Natural killer cell (primary cell): ENCODE data around the gene GALNT16. TPM values are rescaled to one million over a fixed set of nuclear protein-coding genes. Genes with fewer than 3 reads are reported as not detected.

ENCODE experiments used
- ATAC-seq, 3 donors: fragments of 150-1000 bp in 2 of 3; fragments of 200-7000 bp in 1 of 3; cut with Tn5 transposase; 1 replicate in 1 of 3; 2 replicates in 2 of 3; pipeline ENCODE4 v1.10.0; 2021; ENCODE audit warnings: mild to moderate bottlenecking in 2 of 3, moderate library complexity in 2 of 3
- DNase-seq, 2 donors: peaks; one replicate each; pipeline versions ENCODE4 v3.0.0 to v3.0.0-alpha.2; 2013 to 2021; ENCODE audit warnings: mixed read lengths in 1 of 2
- H3K27ac ChIP-seq: one replicate; pipeline ENCODE4 v1.5.1; 2013; ENCODE audit warnings: mild to moderate bottlenecking, low read length
- H3K27me3 ChIP-seq: one replicate; pipeline ENCODE4 v1.6.1; 2013; ENCODE audit warnings: low read length; ENCODE audit not compliant: control insufficient read depth, insufficient read depth
- H3K36me3 ChIP-seq: one replicate; pipeline ENCODE4 v1.6.1; 2013; ENCODE audit warnings: low read length; ENCODE audit not compliant: control insufficient read depth, insufficient read depth
- H3K4me1 ChIP-seq: one replicate; pipeline ENCODE4 v1.6.1; 2013; ENCODE audit warnings: low read length; ENCODE audit not compliant: control insufficient read depth, insufficient read depth
- H3K4me3 ChIP-seq: one replicate; pipeline ENCODE4 v1.5.1; 2013; ENCODE audit warnings: low read length
- H3K9me3 ChIP-seq: one replicate; pipeline ENCODE4 v1.6.1; 2013; ENCODE audit warnings: low read length; ENCODE audit not compliant: control insufficient read depth, insufficient read depth
- H3K27ac Mint-ChIP-seq, 2 donors: one replicate each; pipeline ENCODE4 v1.8.0; 2022; ENCODE audit warnings: mild to moderate bottlenecking in 2 of 2, mixed read lengths in 2 of 2, moderate library complexity in 1 of 2
- H3K27me3 Mint-ChIP-seq, 2 donors: one replicate each; pipeline ENCODE4 v1.8.0; 2022; ENCODE audit warnings: low read depth in 2 of 2, mixed read lengths in 2 of 2
- H3K36me3 Mint-ChIP-seq: one replicate; pipeline ENCODE4 v1.8.0; 2022; ENCODE audit warnings: mixed read lengths
- H3K4me1 Mint-ChIP-seq, 2 donors: one replicate each; pipeline ENCODE4 v1.8.0; 2022; ENCODE audit warnings: mixed read lengths in 2 of 2
- H3K4me3 Mint-ChIP-seq: one replicate; pipeline ENCODE4 v1.8.0; 2022; ENCODE audit warnings: mild to moderate bottlenecking, moderate library complexity, mixed read lengths
- H3K9me3 Mint-ChIP-seq, 2 donors: one replicate each; pipeline ENCODE4 v1.8.0; 2022; ENCODE audit warnings: mixed read lengths in 2 of 2
- WGBS: methylation state at CpG from one replicate; pipeline ENCODE4 v1.1.7; 2013; ENCODE audit warnings: missing lambda C conversion rate; ENCODE audit not compliant: insufficient coverage; 5-methylcytosine and 5-hydroxymethylcytosine counted together
- intact Hi-C: fragments of 100-400 bp; cut with micrococcal nuclease; formaldehyde crosslinking; loops from one replicate; pipeline ENCODE4 v1.14.2; 2022
- total RNA-seq, 4 donors: library from RNA; stranded (reverse); fragments of 120-200 nt in 1 of 4; gene quantifications; one replicate each; pipeline versions ENCODE4 v1.2.3 to v1.2.4, GENCODE V29; 2013 to 2022
- TF ChIP-seq, protein P1 (sequence below): fragments of 200-600 bp; IDR thresholded peaks from one replicate; pipeline ENCODE4 v1.8.0; 2022; ENCODE audit warnings: antibody characterized with exemption

The GALNT16 gene
- total RNA-seq, 3 donors from 2014 or later (not counting 1 experiment from before 2014, with no cell fraction given), result not detected

DNA sequence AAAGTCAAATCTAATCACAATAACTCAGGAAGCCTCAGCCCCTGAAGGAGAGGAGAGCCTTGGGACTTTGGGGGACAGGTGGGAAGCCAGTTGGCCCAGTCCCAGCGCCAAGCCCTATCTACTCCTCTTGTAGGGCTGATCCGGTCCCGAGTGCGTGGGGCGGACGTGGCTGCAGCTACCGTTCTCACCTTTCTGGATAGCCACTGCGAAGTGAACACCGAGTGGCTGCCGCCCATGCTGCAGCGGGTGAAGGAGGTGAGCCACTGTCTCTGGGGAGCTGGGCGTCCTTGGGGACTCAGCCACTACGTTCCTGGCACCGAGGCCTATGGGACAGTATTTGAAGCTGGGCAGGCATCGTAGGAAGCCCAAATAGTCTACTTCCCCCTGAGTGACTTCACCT, 68.4 kb downstream of the GALNT16 start:
- no peak for DNase-seq
- H3K4me1 ChIP-seq, result no peaks in the 10 kb centered on the region
- H3K4me3 Mint-ChIP-seq, result no peak overlapping the region
- no peak for ATAC-seq
- no peaks in the 10 kb centered on the region for H3K36me3 ChIP-seq
- no peaks in the 10 kb centered on the region for H3K9me3 ChIP-seq
- TF ChIP-seq, protein P1, sequence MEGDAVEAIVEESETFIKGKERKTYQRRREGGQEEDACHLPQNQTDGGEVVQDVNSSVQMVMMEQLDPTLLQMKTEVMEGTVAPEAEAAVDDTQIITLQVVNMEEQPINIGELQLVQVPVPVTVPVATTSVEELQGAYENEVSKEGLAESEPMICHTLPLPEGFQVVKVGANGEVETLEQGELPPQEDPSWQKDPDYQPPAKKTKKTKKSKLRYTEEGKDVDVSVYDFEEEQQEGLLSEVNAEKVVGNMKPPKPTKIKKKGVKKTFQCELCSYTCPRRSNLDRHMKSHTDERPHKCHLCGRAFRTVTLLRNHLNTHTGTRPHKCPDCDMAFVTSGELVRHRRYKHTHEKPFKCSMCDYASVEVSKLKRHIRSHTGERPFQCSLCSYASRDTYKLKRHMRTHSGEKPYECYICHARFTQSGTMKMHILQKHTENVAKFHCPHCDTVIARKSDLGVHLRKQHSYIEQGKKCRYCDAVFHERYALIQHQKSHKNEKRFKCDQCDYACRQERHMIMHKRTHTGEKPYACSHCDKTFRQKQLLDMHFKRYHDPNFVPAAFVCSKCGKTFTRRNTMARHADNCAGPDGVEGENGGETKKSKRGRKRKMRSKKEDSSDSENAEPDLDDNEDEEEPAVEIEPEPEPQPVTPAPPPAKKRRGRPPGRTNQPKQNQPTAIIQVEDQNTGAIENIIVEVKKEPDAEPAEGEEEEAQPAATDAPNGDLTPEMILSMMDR, result no peak
- no peak overlapping the region for H3K27ac ChIP-seq
- no peaks in the 10 kb centered on the region for H3K9me3 Mint-ChIP-seq
- intact Hi-C loops, result no loop called here
- no peaks in the 10 kb centered on the region for H3K36me3 Mint-ChIP-seq
- no peaks in the 10 kb centered on the region for H3K4me1 Mint-ChIP-seq
- H3K27ac Mint-ChIP-seq, result no peak overlapping the region
- H3K27me3 Mint-ChIP-seq, result peaks cover 0 to 5% of the 10 kb centered on the region in 2 donors
- 88% methylated on average over 15 of the region's 15 CpGs for WGBS
- no peak overlapping the region for H3K4me3 ChIP-seq
- H3K27me3 ChIP-seq, result no peaks in the 10 kb centered on the region

DNA sequence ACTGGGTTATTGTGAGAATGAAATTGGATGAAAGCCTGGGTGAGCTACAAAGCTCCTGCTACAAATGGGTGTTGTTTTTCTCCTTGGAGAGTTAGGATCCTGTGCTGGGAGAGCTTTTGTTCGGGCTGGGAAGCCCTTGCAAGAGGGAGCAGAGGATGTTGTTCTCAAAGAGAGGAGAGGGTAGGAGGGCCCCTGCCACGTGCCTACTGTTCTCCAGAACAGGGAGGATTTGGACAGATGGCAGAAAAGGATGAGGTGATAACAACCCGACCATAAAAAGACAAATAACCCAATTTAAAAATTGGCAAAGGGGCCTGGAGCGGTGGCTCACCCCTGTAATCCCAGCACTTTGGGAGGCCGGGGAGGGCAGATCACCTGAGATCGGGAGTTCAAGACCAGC, 68.8 kb downstream of the GALNT16 start:
- Mint-ChIP-seq H3K4me1 (no peaks in the 10 kb centered on the region), H3K27ac (no peak overlapping the region), H3K9me3 (no peaks in the 10 kb centered on the region), H3K27me3 (peaks cover 0 to 5% of the 10 kb centered on the region in 2 donors), H3K36me3 (no peaks in the 10 kb centered on the region), H3K4me3 (no peak overlapping the region)
- Histone ChIP-seq H3K4me3 (no peak overlapping the region), H3K4me1 (no peaks in the 10 kb centered on the region), H3K36me3 (no peaks in the 10 kb centered on the region), H3K27me3 (no peaks in the 10 kb centered on the region), H3K9me3 (no peaks in the 10 kb centered on the region), H3K27ac (no peak overlapping the region)
- intact Hi-C loops, result no loop called here
- DNase-seq (no peak), ATAC-seq (no peak)
- WGBS, result 88% methylated on average over 5 of the region's 6 CpGs
- TF ChIP-seq, protein P1, result no peak

GRCh38 chr14:69331206-69331605, 71.2 kb downstream of the GALNT16 start:
- no peak overlapping the region for H3K27ac Mint-ChIP-seq
- H3K36me3 ChIP-seq, result no peaks in the 10 kb centered on the region
- no peak overlapping the region for H3K4me3 ChIP-seq

More at GRCh38 chr14:69331206-69331605, 71.2 kb downstream of the GALNT16 start:
- no peaks in the 10 kb centered on the region for H3K4me1 ChIP-seq
- WGBS, result 93% methylated on average over 2 of the region's 4 CpGs
- intact Hi-C loops, result no loop called here
- Mint-ChIP-seq H3K27me3 (peaks cover 0 to 5% of the 10 kb centered on the region in 2 donors), H3K9me3 (no peaks in the 10 kb centered on the region), H3K36me3 (no peaks in the 10 kb centered on the region), H3K4me3 (no peak overlapping the region), H3K4me1 (no peaks in the 10 kb centered on the region)
- H3K27me3 ChIP-seq, result no peaks in the 10 kb centered on the region
- no peak for ATAC-seq
- no peak overlapping the region for H3K27ac ChIP-seq
- DNase-seq, result no peak
- no peaks in the 10 kb centered on the region for H3K9me3 ChIP-seq
- TF ChIP-seq, protein P1, result no peak
